NCI-H146 treated with DMSO at 0.1 percent for 48 hours (cell line): ENCODE results near the gene TSC2.
"Not testable (repeated sequence)": the region's sequence is repeated elsewhere in the genome, so short reads cannot be mapped to it uniquely, and the experiment has no call there.

ENCODE experiments used
- DNase-seq: peaks from one replicate; lab custom pipeline; 2025; ENCODE audit not compliant: unreplicated experiment; lab: John Stamatoyannopoulos, UW

TSC2 gene

DNA sequence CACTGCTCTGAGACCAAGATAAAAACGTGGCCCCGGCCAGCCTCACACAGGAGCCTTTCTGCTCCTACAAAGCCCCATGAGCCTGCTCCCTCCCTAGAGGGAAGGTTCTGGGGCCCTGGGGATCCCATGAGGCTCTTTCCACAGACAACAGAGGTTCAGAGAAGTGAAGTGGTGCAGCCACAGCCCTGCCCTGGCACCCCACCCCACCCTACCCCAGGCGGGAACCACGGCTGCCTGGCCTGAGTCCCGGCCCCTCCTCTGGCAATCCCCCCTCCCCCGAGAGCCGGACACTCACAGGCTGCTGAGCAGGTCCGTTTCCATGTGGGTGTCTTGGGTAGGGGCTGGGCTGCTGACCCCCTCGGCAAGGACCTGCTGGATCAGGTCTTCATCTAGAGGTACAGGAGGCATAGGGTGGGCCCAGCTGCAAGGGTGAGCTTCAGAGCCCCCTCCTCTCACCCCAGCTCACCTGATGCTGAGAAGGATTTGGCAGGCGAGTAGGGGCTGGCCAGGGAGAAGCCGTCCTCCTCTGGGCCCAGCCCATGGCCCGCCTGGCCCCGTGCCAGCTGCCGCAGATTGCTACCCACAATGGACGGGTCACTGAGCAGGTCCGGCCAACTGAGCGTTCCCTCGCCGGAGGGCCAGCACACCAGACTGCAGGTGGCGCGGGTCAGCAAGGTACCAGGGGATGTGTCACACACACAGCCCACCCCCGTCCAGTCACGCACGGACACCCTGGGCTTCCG, 49.2 kb downstream of the TSC2 start:
- DNase-seq, result no peak

DNA sequence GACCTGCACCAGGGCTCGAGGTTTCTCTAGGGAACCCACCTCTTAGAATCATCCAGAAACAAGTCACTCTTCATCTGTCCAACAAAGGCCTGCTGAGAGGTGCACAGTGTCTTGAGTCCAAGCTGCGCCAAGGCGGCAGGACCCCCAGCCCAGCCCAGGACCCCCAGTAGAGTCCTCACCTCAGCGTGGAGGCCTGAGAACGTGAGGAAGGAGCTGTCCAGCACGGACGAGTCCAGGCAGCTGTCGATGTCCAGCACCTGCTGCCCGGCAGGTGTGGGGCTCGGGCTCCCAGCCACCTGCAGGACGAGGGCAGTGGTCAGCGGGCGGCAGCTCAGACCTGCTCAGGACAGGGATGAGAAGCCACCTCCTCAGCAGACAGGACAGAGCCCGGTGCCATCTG, 49.9 kb downstream of the TSC2 start:
- DNase-seq, result not testable (repeated sequence)

DNA sequence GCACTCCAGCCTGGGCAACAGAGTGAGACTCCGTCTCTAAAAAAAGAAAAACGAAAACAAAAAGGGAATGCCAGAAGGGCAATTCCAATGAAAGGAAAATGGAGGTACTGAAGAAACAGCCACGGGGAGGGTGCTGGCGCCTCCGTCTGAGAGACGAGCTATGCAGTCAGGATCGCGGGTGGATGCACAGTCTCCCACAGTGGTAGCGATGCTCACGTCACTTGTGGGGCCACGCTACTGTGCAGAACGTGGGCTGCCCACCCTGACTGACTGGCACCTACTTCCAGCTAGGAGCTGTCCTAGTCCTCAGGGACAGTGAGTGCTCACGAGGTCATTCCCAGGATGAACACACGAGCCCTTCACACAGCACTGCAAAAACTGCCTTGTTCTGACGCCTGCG, 53.8 kb downstream of the TSC2 start:
- DNase-seq, result not testable (repeated sequence)

DNA sequence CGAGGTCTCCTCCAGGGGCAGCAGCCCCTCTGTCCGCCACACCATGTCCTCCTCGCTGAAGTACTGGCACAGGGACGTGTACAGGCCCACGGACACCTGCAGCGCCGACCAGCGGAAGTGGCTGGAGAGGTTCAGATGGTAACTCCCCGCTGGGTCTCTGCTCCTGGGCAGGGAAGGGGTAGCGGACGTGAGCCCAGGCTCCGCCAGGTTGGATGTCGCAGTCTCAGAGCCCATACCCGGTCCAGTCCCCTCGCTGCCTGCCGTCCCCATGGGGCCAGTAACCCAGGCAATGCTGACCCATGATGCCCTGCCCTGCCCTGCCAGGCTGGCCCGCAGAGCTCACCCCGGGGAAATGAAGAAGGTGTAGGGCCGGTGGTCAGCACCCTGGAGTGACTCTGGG, 54.7 kb downstream of the TSC2 start:
- no peak for DNase-seq

DNA sequence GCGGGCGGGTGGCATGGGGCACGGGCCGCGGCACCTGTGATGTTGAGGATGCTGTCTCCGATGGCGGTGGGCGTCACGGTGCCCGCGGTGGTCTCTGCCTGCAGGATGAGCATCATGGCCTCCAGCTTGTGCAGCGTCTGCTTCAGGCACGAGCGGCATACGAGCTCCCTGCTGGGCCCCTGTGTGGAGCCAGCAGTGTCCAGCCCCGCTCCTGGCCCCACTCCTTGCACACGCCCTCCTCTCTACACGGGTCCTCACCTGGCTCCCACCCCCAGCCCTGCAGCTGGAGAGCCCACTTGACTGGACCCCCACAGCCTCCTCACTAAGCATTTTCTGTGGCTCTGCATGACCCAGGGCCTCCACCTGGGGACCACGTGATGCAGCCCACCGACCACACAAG, 56.7 kb downstream of the TSC2 start:
- DNase-seq, result not testable (repeated sequence)

DNA sequence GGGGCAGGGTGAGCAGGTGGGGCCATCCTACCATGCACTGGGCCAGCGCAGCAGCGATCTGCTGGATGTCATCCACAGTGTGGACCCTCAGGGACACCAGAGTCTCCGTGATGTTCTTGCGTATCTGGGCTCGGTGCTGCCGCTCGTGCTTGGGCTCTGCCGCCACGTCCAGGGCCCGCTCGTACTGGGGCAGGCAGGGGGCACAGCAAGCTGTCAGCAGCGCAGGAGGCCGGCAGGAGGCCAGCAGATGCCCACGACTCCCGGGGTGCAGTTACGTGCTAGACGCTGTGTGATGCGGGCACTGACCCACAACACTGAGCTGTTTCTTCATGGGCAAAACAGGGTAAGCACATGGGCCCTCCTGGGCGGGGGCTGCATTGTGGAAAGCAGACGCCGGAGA, 57.5 kb downstream of the TSC2 start:
- not testable (repeated sequence) for DNase-seq

DNA sequence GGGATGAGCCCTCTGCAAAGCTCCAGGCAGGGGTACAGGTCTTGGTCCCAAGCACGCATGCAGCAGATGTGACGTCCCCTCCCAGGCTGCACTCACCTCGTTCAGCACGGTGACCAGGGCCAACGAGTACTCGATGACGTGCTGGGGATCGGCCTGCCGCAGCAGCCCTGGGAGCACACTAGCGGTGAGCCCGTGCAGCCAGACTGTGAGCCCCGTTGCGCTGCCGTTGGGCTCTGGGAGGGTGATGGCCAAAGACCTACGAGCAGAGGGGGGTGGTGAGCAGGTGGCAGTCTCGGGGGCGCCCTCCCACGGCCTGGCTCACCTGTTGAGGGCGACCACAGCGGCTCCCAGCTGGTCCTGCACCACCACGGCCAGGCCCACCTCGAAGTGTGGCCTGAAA, 58.0 kb downstream of the TSC2 start:
- not testable (repeated sequence) for DNase-seq

DNA sequence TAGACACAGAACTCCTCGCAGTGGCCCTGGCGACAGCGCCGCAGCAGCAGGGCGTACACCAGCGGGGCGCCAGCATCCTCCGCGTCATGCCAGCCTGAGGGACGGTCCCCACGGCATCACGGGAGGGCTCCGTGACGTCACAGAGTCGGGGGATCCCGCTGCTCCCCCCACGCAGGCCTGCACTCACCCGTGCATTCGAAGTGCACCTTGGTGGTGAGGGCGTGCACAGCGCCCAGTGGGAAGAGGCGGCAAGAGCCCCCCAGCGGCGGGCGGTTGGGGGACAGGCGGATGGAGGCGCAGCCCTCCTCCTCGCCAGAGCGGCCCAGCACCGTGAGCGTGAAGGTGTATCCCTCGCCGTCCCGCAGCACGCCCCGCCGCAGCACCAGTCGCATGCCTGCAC, 58.4 kb downstream of the TSC2 start:
- DNase-seq, result not testable (repeated sequence)

DNA sequence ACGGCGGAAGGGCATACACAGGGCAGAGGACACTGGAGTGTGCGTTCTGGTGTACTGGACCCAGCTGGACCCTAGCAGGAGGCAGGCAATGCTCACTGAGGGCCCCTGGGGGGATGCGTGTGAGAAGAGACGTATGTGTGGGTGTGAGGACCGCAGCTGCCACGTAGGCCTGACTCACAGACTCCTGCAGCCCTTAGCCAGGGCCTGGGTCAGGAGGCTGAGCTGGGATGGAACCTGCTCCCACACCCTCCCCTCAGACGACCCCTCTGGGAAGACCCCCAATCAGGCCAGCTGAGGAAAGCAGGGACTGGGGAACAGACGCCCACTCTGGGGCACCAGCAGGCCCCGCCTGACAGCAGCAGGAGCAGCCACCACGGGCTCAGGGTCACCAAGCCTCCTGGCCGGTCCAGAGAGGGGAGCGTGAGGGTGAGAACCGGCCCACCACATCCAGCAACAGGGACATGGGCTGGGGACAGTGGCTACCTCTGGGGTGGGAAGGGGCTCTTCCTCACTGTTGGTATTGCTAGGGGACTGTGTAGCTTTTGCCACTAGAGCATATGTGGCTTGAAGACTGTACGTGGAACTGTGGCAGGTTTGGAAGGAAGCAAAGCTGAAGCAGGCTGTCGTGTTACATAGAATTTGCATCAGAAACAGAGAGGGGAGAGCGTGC, 59.5 kb downstream of the TSC2 start:
- DNase-seq, result not testable (repeated sequence)

DNA sequence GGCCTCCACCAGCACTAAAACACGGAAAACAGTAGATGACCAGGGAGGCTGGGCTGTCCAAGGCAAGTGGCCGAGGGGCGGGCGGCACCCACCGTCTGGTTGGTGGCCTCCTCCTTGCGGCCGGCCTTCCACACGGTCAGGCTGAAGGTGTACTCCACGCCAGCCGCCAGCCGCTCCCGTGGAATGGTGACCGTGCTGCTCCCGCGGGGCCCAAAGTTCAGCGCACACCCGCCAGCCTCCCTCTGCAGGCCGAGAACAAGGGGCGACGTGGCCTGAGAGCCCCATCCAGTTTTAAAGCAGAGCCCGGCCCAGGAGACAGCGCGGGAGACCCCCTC, 60.0 kb downstream of the TSC2 start:
- DNase-seq, result not testable (repeated sequence)

DNA sequence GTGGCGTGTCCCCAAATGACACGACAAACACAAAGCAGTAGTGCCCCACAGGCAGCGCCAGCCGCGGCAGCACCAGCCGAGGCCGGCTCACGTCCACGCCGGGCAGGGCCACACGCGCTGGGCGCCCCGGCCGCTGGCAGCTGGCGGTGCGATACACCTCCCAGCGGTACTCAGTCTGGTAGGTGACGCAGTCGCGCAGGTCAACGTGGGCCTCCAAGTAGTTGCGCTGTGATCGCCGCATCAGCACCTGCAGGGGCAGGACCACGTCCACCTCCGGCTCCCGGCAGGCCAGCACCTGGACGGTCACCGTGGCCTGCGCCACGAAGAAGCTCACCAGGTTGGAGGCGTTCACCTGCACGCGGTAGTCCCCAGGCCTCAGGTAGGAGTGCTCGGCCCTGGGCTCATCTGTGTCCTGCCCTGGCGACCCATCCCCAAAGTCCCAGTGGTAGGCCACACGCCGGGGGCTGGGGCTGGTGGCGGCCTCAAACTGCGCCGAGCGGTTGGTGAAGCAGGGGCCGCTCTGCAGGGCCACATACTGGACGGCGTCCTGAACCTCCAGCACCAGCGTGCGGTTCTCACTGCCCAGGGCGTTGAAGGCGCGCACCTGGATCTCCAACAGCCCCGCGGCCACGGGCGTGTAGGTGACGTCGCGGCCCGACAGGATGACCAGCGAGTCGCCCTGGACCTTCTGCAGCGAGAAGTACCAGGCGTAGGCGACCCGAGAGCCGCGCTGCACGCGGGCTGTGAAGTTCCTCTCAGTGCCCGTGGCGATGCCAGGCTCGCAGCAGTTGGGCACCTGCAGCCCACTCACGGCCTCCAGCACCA, 60.9 kb downstream of the TSC2 start:
- not testable (repeated sequence) for DNase-seq

DNA sequence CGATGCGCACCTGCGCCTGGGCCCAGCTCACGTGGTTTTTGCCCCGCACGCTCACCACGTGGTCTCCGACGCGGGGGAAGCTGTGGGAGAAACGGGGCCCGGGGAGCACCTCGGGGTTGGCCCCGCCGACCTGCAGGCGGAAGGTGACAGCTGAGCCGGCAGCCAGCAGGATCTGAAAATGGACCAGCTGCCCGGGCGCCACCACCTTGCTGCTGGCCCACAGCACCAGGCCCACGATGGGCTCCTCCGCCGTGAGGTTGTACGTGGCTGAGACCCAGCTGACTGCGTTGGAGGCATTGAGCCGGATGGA, 61.4 kb downstream of the TSC2 start:
- DNase-seq, result not testable (repeated sequence)

DNA sequence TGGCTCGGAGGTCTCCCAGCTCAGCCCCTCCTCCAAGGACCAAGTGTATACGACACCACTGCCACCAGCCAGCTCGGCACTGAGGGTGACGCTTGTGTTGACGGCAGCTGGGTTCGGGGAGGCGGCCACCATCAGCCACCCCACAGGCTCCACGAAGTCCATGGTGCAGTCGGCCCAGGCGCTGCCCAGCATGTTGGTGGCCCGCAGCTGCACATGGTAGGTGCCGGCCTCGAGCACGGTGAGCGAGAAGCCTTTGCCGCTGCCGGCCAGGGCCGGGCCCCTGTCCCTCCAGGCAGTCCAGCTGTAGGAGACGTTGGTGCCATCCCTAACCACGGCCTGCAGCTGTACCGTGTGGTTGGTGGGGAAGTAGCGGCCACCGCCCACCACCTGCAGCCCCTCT, 62.1 kb downstream of the TSC2 start:
- DNase-seq, result not testable (repeated sequence)

DNA sequence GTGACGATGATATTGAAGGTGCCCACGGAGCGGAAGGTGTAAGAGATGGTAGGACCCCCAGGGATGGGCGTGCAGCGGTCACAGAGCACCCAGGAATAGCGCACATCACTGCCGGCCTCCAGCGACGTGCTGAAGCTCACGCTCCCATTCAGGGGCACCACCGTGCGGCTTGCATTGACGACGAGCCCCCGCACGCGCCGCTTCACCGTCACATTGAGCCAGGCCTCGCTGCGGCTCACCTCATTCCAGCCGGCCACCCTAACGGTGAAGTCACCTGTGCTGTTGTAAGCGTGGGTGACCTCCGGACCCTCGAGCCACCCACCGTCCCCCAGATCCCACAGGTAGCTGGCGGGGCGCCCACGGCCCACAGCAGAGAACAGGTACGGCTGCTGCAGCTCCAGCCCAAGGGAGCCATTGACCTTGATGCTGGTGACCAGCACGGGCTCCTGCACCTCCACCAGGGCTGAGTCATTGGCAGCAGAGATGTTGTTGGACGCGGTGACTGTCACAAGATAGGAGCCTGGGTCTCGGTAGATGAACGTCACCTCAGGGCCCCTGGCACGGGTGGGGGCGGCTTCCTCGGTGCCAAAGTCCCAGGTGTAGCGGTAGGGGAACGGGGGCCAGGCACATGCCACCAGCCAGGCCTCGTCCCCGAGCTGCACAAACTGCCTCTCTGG, 62.7 kb downstream of the TSC2 start:
- not testable (repeated sequence) for DNase-seq

DNA sequence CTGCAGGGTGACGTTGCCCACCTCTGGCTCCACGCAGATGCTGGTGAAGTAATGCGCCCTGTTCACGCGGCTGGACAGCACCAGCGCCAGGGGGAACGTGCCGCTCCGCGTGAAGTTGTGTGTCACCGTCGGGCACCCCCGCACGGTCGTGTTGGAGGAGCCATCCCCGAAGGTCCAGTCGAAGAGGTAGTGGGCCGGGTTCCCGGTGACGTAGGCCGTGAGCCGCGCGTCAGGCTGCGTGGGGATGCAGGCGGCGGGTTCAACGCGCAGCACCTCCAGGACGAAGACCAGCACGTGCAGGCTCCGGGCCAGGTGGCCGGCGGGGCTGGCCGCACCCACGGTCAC, 63.2 kb downstream of the TSC2 start:
- DNase-seq, result not testable (repeated sequence)

DNA sequence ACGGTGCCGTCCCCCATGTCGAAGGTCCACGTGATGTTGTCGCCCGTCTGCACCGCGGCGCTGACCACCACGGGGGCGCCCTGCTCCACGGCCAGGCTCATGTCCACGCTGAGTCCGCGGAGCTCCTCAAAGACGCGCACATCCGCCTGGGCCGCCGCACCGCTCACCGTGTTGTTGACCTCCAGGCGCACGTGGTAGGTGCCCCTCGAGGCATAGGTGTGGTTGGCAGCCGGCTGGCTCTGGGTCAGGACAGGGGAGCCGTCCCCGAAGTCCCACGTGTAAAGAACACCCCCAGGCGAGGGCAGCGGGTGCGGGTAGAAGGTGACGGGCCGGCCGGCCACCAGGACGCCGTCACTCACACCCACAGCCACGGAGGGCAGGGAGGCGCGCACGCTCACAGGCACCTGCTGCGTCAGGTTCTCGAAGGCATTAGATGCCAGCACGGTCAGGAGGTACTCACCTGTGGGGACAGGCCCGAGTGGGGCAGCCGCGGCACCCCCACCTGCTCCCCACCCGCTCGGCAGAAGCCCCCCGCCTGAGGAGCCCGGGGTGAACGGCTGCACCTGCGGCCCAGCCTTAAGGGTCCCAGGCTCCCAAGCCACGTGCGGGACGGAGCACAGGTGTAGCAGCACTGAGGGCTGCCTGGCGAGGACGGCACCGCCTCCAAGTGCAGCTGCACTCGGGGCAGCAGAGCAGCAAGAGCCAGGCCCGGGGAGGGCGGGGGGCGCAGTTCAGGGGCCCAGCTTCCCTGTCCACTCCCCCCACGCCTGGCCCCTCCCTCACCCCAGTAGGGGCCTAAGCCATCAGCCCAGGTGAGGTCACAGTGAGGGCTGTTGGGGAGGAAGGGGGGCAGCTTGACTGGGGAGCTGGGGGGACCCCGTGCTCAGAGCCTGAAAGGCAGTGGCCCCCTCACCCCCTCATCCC, 63.9 kb downstream of the TSC2 start:
- not testable (repeated sequence) for DNase-seq

DNA sequence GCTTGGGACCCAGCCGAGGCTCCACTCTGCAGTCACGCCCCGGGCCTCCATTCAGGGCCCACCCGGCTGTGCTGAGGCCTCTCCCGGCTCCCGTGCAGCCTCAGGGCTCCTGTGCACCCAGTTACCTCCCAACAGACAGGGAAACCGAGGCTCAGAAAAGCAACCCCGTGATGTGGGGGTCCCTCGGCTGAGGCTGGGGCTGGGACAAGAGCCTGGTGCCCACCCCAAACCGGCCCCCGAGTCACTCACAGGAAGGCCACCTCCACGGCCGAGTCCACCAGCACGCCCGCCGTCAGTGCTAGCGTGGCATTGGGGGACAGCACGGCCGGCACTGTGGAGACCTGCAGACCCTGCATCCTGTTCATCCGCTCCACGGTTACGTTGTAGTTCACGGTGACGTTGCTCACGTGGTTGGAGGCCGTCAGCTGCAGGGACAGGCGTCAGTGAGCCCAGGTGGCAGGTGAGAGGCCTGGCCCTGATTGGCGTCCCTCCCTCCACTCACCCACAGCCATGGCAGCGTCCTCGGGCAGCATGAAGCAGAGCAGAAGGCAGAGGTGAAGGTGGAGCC, 64.8 kb downstream of the TSC2 start:
- DNase-seq, result not testable (repeated sequence)

DNA sequence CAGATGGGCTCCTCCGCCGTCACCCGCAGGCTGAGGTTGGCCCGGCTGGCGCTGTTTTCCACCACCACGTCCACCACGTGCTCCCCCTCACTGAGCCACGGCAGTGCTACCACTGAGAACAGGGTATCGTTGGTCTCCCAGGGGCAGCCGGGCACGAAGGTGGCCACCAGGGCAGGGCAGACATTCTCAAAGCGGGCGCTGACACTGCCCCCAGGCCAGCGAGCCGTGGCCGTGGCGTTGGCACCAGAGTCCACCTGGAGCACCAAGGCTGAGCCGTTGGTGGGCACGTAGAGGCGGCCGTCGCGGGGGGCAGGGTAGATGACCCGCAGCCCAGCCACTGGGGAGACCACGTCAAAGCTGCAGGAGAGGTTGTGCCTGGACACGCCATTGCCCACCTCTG, 66.4 kb downstream of the TSC2 start:
- not testable (repeated sequence) for DNase-seq

DNA sequence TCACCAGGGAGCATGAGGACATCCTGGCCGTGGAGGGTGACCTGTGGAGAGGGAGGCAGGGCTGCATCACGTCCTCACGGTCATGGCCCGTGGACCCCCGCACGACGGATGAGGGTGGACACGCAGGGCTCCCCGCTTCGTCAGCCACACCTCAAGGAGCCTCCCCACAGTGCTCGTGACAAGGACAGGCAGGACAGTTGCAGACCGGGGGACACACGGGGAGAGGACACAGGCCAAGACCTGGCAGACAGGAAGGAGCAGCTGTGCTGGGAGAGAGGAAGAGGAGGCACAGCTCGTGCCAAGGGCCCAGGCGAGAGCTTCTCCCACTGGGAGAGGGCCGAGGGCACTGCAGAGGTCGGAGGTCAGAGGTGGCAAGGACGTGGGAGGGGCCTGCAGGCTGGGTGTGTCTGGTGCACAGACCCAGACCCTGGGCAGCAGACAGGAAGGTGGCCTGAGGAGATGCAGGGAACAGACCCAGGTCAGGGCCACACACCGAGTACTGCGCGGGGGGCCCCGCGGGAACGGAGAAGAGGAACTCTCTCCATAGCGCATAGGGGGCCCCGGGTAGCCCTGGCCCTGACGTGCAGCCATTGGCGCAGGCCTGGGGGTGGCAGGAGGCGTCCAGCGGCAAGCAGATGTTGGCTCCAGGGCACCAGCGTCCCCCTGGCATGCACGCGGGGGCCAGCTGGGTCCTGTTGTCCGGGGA, 67.3 kb downstream of the TSC2 start:
- DNase-seq, result not testable (repeated sequence)

DNA sequence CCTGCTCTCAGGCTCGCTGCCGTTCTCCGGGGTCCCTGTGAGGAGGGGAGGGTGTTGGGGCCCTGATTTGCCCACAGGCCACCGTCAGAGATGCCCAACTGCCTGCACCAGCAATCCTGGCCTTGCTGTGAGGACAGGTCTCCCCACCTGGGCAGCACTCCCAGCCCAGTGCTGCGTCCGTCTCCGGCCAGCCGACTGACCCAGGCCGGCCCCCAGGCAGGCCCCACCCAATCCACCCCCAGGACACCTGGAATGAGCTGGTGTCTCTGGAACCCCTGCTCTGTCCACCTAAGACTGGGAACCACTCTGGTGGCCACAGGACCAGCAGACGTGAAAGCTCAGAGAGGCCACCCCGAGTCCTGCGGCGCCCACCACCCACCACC, 67.8 kb downstream of the TSC2 start:
- DNase-seq, result no peak
